Activated naive CD8-positive, alpha-beta T cell treated with anti-CD3 and anti-CD28 coated beads for 36 hours (primary cell): ENCODE measurements around the gene ZNF366. TPM values are rescaled to one million over a fixed set of nuclear protein-coding genes. Genes with fewer than 3 reads are reported as not detected.

Experiments used
- DNase-seq: peaks from one replicate; pipeline ENCODE4 v3.0.0; 2021
- H3K27ac Mint-ChIP-seq: one replicate; pipeline ENCODE4 v1.8.0; 2022; ENCODE audit warnings: mild to moderate bottlenecking, moderate library complexity, mixed read lengths
- H3K27me3 Mint-ChIP-seq: one replicate; pipeline ENCODE4 v1.8.0; 2022; ENCODE audit warnings: mild to moderate bottlenecking, mixed read lengths
- H3K36me3 Mint-ChIP-seq: one replicate; pipeline ENCODE4 v1.8.0; 2021; ENCODE audit warnings: mild to moderate bottlenecking, mixed read lengths
- H3K4me1 Mint-ChIP-seq: one replicate; pipeline ENCODE4 v1.8.0; 2021; ENCODE audit warnings: mixed read lengths
- H3K4me3 Mint-ChIP-seq: one replicate; pipeline ENCODE4 v1.8.0; 2022; ENCODE audit warnings: mild to moderate bottlenecking, moderate library complexity, mixed read lengths
- H3K9me3 Mint-ChIP-seq: one replicate; pipeline ENCODE4 v1.8.0; 2022; ENCODE audit warnings: mixed read lengths
- total RNA-seq, 2 experiments: library from RNA; stranded (reverse); gene quantifications; one replicate each; pipeline ENCODE4 v1.2.3, GENCODE V29; 2021

Gene ZNF366
- total RNA-seq, 2 experiments from 2014 or later, result not detected

DNA sequence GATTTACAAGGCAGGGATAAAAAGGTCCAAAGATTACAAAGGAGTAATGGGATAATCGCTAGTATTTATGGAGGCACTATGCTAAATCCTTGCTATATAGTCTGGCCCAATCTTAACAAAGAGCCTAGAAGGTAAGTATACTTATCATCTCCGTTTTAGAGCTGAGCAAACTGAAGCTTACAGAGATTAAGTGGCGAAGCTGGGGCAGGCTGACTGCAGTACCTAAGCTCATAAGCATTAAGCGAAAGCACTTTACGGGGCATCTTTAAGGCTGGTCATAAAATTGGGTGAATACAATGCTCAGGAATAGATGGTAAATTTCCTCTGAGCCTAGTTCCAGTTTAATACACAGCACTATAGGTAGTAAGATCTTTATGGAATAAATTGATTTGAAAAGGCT, 30.0 kb upstream of the ZNF366 start:
- Mint-ChIP-seq H3K4me1 (no peaks in the 10 kb centered on the region), H3K4me3 (no peak overlapping the region), H3K27me3 (peaks cover 22% of the 10 kb centered on the region), H3K27ac (no peak overlapping the region), H3K36me3 (no peaks in the 10 kb centered on the region), H3K9me3 (peaks cover 3% of the 10 kb centered on the region)
- no peak for DNase-seq

DNA sequence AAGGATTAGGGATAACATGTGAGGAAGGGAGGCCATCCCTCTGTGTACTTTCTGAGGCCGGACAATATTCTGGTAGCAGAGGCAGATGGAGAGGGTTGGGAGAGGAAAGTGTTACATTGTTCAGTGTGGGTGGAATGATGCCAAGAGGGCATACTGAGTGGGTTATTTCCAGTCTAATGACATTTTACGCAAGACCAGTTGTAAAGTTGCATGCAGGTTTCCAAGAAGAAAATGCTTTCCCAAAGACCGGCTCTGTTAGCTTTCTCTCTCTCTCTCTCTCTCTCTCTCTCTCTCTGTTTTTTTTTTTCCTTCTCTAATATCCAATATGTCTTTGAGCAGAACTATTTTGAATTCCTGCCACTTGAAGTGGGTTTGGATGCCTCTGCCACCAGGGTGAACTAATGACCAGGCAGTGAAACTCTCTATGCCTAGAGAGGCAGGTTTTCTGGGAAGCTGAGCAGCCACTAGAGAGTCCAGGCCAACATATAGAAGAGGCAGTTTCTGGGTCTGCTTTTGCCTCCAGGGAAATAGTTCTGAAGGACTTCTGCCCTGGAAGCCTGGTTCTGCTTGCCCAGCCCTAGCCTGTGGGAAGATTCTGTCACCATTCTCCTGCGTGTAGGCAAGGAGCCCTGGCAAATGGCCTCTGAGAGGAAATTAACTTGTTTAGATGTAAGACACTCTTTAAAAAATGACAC, 24.4 kb upstream of the ZNF366 start:
- H3K27ac Mint-ChIP-seq, result no peak overlapping the region
- no peak for DNase-seq
- no peaks in the 10 kb centered on the region for H3K4me1 Mint-ChIP-seq
- no peaks in the 10 kb centered on the region for H3K36me3 Mint-ChIP-seq
- H3K27me3 Mint-ChIP-seq, result peaks cover 42% of the 10 kb centered on the region
- no peak overlapping the region for H3K4me3 Mint-ChIP-seq
- H3K9me3 Mint-ChIP-seq, result peaks cover 3% of the 10 kb centered on the region

DNA sequence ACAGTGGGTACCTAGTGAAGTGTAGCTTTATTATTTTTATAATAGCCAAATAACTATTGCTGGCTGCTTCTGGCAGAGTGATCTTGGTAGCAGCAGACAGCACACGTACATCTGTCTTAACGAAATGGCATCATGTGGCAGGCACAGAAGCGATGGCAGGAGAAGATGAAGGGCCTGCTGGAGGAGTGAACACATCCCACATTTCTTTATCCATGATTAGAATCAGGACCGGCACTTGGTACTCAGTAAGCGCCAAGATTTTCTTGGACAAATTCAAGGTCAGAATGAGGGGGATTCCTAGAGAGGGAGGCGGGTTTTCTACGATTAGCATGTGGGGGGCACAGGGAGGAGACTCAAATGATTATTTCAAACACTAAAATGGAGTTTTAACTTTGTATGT, 23.0 kb upstream of the ZNF366 start:
- H3K4me1 Mint-ChIP-seq, result no peaks in the 10 kb centered on the region
- no peaks in the 10 kb centered on the region for H3K36me3 Mint-ChIP-seq
- peaks cover 3% of the 10 kb centered on the region for H3K9me3 Mint-ChIP-seq
- peaks cover 31% of the 10 kb centered on the region for H3K27me3 Mint-ChIP-seq
- no peak overlapping the region for H3K4me3 Mint-ChIP-seq
- DNase-seq, result no peak
- no peak overlapping the region for H3K27ac Mint-ChIP-seq

DNA sequence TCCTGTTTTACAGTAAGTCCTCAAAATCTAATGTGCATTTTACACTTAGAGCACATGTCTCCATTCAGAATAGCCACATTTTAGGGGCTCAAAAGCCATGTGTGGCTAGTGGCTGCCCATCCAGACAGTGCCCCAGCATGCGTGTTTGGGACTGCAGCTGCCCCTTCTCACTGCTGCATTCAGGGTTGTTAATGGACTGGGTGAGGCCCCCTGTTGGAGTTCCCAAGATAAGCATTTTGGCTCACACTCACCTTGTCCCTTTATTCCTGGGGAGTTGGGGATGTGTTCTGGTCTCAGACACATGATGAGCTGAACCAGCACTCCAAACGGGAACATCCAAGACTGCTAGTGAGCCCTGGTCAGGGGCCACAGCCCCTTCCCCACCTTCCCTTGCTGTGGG, 22.2 kb upstream of the ZNF366 start:
- Mint-ChIP-seq H3K27me3 (peaks cover 28% of the 10 kb centered on the region), H3K4me1 (no peaks in the 10 kb centered on the region), H3K4me3 (no peak overlapping the region), H3K27ac (no peak overlapping the region), H3K9me3 (peaks cover 3% of the 10 kb centered on the region), H3K36me3 (no peaks in the 10 kb centered on the region)
- DNase-seq, result no peak

DNA sequence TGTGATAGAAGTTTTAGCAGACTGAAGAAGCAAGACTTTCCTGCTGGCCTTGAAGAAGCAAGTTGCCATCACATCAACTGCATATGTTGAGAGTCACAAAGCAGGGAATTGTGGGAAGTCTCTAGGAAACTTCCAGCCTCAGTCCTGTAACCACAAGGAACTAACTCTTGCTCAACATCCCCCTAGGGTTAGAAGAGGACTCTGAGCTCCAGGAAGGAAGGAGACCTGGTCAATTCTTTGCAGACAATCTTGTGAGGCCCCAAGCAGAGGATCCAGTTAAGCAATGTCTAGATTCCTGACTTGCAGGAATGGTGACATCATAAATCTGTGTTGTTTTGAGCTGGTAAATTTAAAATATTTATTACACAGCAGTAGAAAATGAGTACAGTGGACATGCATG, 18.6 kb upstream of the ZNF366 start:
- Mint-ChIP-seq H3K27ac (no peak overlapping the region), H3K4me3 (no peak overlapping the region), H3K4me1 (no peaks in the 10 kb centered on the region), H3K9me3 (no peaks in the 10 kb centered on the region), H3K27me3 (peaks cover 11% of the 10 kb centered on the region), H3K36me3 (no peaks in the 10 kb centered on the region)
- no peak for DNase-seq

DNA sequence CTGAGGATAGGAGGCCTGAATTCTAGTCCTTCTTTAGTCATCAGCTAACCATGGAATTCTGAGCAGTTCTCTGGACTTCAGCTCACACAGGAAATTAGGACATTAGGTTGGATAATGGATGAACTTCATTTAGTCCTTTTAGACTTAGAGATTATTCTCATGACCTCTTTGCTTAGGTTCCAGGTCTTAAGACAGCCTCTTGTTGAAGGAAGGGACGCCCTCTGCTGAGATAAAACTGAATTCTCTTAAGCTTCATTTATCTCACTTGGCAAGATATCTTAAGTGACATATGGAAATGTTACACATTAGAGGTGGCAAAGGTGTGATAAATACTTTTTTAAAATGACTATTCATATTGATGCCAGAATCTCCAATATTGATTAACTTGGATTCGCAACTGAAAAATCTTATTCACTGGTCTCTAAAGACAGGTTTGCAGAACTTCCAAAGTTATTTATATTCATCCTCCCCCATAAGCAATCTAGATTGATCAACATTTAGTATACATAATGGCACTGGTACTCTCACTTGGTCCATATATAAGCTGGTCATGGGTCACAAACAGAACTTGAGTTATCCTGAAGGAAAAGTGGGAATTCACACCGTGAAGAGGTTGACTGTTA, 16.9 kb upstream of the ZNF366 start:
- peaks cover 3% of the 10 kb centered on the region for H3K9me3 Mint-ChIP-seq
- H3K27me3 Mint-ChIP-seq, result no peaks in the 10 kb centered on the region
- no peak for DNase-seq
- no peak overlapping the region for H3K4me3 Mint-ChIP-seq
- H3K4me1 Mint-ChIP-seq, result no peaks in the 10 kb centered on the region
- no peak overlapping the region for H3K27ac Mint-ChIP-seq
- H3K36me3 Mint-ChIP-seq, result no peaks in the 10 kb centered on the region

DNA sequence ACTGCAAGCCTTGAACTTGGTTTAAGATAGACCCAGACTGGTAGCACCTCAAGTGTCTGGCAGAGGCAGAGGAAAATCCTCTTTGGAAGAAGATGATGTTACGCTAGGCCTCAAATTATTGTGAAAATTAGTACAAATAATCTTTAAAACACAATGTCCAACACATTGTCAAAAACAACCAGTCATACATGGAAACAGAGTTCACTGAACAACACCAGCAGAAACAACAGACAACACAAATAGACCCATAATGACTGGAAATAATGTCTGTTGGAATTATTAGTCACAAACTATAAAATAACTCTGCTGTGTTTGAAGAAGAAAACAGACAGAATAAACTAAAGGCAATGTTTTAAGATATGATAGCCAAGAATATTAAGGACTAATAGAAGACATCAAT, 15.4 kb upstream of the ZNF366 start:
- peaks cover 3% of the 10 kb centered on the region for H3K4me1 Mint-ChIP-seq
- H3K36me3 Mint-ChIP-seq, result no peaks in the 10 kb centered on the region
- H3K4me3 Mint-ChIP-seq, result no peak overlapping the region
- peaks cover 3% of the 10 kb centered on the region for H3K9me3 Mint-ChIP-seq
- H3K27ac Mint-ChIP-seq, result no peak overlapping the region
- DNase-seq, result no peak
- peaks cover 8% of the 10 kb centered on the region for H3K27me3 Mint-ChIP-seq

DNA sequence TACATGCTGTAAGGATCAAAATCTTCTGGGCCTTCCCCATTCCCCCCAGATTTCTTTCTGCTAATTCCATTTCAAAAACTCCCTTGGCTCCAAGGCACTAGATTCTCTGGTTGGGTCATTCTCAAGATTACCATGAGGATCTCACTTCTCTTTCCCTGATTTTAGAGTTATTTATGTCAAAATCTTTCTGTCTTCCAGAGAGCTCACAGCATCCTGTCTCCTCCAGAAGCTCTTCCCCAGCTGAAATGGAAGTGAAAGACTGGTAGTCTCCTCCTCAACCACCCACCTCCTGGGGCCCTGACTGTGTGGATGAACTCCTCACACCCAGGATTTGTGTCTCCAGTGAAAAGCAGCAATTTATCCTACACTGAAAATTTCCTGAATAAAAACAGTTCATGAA, 11.9 kb upstream of the ZNF366 start:
- no peak for DNase-seq
- H3K4me1 Mint-ChIP-seq, result peaks cover 3% of the 10 kb centered on the region
- H3K27ac Mint-ChIP-seq, result no peak overlapping the region
- peaks cover 8% of the 10 kb centered on the region for H3K27me3 Mint-ChIP-seq
- H3K9me3 Mint-ChIP-seq, result peaks cover 3% of the 10 kb centered on the region
- no peak overlapping the region for H3K4me3 Mint-ChIP-seq
- H3K36me3 Mint-ChIP-seq, result no peaks in the 10 kb centered on the region

DNA sequence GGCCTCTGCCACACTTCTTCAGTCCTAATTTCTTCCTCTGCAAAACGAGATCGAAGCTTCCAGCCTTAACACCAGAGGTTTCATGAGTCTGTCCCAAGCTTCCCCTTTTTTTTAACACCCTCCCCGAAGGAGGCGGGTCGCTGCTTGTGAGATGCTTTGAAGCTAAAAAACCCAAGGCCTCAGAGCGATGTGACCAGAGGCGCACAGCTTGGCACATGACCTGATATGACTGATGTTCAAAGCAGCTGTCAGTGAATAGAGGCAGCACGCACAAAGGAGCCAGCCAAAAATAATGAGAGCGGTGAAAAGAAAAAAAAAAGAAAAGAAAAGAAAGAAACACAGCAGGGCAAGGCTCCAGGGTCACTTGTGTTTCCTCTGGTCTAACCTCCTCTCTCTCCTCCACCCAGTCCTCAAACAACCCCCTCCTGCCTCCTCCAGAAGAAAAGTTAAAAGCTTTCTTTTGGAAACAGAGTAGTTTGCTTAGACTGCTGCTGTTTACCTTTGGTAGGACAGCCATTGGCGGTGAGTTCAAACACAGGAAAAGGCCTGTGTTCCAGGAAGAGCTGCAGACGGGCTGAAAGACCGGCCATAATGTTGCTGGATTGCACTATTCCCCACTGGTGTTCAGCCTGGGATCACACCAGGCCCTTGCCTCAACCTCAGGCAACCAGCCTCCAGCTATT, 10.9 kb upstream of the ZNF366 start:
- no peaks in the 10 kb centered on the region for H3K36me3 Mint-ChIP-seq
- peaks cover 3% of the 10 kb centered on the region for H3K4me1 Mint-ChIP-seq
- no peak overlapping the region for H3K4me3 Mint-ChIP-seq
- no peak for DNase-seq
- no peak overlapping the region for H3K27ac Mint-ChIP-seq
- peaks cover 8% of the 10 kb centered on the region for H3K27me3 Mint-ChIP-seq
- H3K9me3 Mint-ChIP-seq, result peaks cover 3% of the 10 kb centered on the region

DNA sequence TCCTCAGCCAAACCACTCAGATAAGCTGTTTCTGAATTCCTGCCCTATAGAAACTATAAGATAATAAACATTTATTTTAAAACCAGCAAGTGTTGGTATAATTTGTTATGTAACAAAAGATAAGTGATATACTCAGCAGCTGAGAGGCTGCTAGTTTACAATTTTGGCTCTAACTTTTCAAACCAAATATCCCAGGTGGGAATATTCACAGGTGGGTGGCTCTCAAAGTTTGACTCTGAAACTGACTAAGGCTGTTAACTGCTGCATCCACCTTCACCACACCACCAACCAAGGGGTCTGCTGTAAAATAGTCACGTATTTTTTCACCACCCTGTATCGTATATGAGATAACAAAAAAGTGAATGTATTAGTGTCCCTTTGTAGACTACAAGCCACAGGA, 9.7 kb upstream of the ZNF366 start:
- no peak overlapping the region for H3K27ac Mint-ChIP-seq
- H3K4me1 Mint-ChIP-seq, result peaks cover 4% of the 10 kb centered on the region
- H3K27me3 Mint-ChIP-seq, result peaks cover 13% of the 10 kb centered on the region
- no peaks in the 10 kb centered on the region for H3K36me3 Mint-ChIP-seq
- no peak overlapping the region for H3K4me3 Mint-ChIP-seq
- no peak for DNase-seq
- H3K9me3 Mint-ChIP-seq, result peaks cover 3% of the 10 kb centered on the region

DNA sequence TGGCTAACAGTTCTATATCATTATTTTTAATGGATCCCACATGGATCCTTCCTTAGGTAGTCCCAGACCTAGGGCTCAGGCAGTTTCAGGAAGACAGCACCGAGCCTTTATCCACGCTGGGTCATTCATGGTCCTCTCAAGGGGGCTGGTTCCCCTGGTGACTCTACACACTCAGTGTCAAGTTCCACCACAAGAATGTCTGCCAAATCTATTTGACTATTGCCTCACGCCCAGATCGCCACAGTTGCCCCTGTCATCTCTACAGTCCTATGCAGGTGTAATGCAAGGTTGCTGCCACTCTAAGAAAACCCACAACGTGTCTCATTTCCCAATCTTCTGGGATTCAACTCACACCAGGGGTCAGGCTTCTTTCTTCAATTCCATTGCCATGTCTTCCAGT, 8.0 kb upstream of the ZNF366 start:
- Mint-ChIP-seq H3K9me3 (peaks cover 1% of the 10 kb centered on the region), H3K36me3 (no peaks in the 10 kb centered on the region), H3K4me1 (peaks cover 13% of the 10 kb centered on the region), H3K27me3 (peaks cover 15% of the 10 kb centered on the region), H3K27ac (no peak overlapping the region), H3K4me3 (no peak overlapping the region)
- no peak for DNase-seq

DNA sequence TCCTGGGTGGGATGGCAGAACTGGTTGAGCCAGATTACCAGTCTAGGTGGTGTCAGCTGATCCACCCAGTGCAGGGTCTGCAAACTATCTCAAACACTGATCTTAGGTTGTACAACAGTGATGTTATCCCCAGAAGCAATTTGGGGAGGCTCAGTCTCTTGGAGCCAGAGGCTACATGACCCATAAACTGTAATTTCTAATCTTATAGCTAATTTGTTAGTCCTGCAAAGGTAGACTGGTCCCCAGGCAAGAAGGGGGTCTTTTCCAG, 5.3 kb upstream of the ZNF366 start:
- Mint-ChIP-seq H3K36me3 (no peaks in the 10 kb centered on the region), H3K27ac (no peak overlapping the region), H3K27me3 (peaks cover 18% of the 10 kb centered on the region), H3K4me3 (no peak overlapping the region), H3K9me3 (no peaks in the 10 kb centered on the region), H3K4me1 (peaks cover 10% of the 10 kb centered on the region)
- no peak for DNase-seq

DNA sequence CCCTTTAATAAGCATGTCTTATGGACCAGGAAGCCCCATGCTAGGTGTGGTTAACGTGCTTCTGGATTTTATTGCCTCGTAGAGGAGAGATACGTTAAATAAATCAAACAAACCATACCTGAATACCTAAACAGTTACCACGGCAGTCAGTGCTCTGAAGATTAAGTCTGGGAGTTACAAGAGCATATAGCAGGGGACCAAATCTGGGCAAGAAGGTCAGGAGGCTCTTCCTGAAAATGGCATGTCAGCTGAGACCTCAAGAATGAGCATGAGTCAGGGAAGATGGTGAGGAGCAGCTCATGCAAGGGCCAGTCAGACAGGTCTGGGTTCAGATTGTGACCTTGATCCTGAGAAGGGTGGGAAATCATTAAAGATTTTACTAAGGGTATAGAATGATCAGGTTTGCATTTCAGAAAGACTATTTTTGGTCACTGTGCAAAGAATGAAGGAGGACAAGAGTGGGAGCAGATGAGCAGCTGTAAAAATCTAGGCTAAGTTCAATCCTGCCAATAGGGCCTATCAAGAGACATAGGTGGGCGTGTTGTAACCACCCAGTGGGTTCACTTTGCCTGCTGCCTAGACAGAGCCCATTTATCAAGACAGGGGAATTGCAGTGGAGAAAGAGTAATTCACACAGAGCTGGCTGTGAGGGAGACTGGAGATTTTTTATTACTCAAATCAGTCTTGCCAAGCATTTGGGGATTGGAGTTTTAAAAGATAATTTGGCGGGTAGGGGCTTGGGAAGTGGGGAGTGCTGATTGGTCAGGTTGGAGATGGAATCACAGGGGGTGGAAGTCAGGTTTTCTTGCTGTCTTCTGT, 4.8 kb upstream of the ZNF366 start:
- no peaks in the 10 kb centered on the region for H3K36me3 Mint-ChIP-seq
- H3K9me3 Mint-ChIP-seq, result no peaks in the 10 kb centered on the region
- DNase-seq, result no peak
- no peak overlapping the region for H3K4me3 Mint-ChIP-seq
- H3K4me1 Mint-ChIP-seq, result peaks cover 10% of the 10 kb centered on the region
- H3K27ac Mint-ChIP-seq, result no peak overlapping the region
- peaks cover 22% of the 10 kb centered on the region for H3K27me3 Mint-ChIP-seq

DNA sequence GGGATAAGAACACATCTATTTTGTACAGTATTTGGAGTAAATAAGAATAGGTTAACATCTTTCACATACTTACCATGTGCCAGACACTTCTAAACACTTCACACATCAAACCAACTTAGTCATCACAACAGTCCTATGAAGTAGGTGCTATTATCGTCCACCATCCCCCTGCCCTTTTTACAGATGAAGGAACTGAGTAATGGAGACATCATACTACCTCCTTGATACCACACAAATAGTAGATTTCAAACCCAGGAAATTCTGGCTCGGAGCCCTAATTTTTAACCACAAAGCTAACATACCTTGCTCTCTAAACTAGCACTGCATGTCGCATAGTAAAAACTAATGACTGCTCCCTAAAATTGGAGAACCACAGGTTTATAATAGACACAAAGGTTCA, 4.2 kb upstream of the ZNF366 start:
- H3K4me3 Mint-ChIP-seq, result no peak overlapping the region
- H3K36me3 Mint-ChIP-seq, result no peaks in the 10 kb centered on the region
- H3K27me3 Mint-ChIP-seq, result peaks cover 25% of the 10 kb centered on the region
- peaks cover 10% of the 10 kb centered on the region for H3K4me1 Mint-ChIP-seq
- DNase-seq, result no peak
- no peaks in the 10 kb centered on the region for H3K9me3 Mint-ChIP-seq
- no peak overlapping the region for H3K27ac Mint-ChIP-seq

DNA sequence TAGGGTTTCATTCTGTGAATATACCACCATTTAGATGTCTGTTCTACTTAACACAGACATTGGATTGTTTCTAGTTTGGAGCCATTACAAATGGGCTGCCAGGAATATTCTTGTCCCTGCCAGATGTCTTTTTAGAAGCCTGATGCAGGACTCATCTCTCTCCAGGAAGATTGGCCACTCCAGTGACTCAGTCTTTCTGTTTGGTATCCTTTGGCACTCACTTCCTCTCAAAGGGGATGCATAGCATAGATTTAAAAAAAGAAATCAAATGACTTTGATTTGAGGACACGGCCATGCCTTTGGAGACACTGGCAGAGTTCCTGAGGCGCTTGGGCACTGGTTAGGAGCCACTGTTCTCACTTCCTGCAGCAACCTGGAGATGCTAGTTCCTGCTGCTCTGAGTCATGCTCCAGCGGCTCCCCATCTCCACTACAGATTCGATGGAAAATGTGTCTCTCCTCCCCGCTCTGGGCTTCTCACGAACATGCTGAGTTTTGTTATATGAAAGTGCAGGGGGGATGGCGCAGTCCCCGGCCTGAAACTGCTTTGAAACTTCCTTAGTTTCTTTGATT, 3.5 kb upstream of the ZNF366 start:
- DNase-seq, result peak; percentile 9
- Mint-ChIP-seq H3K9me3 (no peaks in the 10 kb centered on the region), H3K36me3 (no peaks in the 10 kb centered on the region), H3K4me3 (no peak overlapping the region), H3K4me1 (peaks cover 10% of the 10 kb centered on the region), H3K27ac (no peak overlapping the region), H3K27me3 (peaks cover 26% of the 10 kb centered on the region)
